Naive B cell (primary cell): ENCODE measurements around the gene EXOC6B. TPM values are rescaled to one million over a fixed set of nuclear protein-coding genes. Genes with fewer than 3 reads are reported as not detected.

Experiments used
- ATAC-seq, 2 donors: fragments of 150-1000 bp; cut with Tn5 transposase; 2 replicates each; pipeline ENCODE4 v1.10.0; 2021; ENCODE audit warnings: low read depth in 2 of 2, mild to moderate bottlenecking in 2 of 2, moderate library complexity in 2 of 2
- DNase-seq: peaks from one replicate; pipeline ENCODE4 v3.0.0; 2022
- H3K27ac Mint-ChIP-seq, 6 donors: one replicate each; pipeline ENCODE4 v1.8.0; 2020 to 2022; ENCODE audit warnings: mild to moderate bottlenecking in 6 of 6, mixed read lengths in 6 of 6, moderate library complexity in 5 of 6, inconsistent platforms in 2 of 6
- H3K27me3 Mint-ChIP-seq, 3 donors: one replicate each; pipeline ENCODE4 v1.8.0; 2021 to 2022; ENCODE audit warnings: mixed read lengths in 3 of 3, mild to moderate bottlenecking in 1 of 3
- H3K36me3 Mint-ChIP-seq, 2 donors: one replicate each; pipeline ENCODE4 v1.8.0; 2020 to 2022; ENCODE audit warnings: mixed read lengths in 2 of 2, inconsistent platforms in 1 of 2, mild to moderate bottlenecking in 1 of 2
- H3K4me1 Mint-ChIP-seq, 3 donors: one replicate each; pipeline ENCODE4 v1.8.0; 2020 to 2022; ENCODE audit warnings: mixed read lengths in 3 of 3, inconsistent platforms in 1 of 3, mild to moderate bottlenecking in 1 of 3, moderate library complexity in 1 of 3
- H3K4me3 Mint-ChIP-seq, 8 donors: one replicate each; pipeline ENCODE4 v1.8.0; 2020 to 2022; ENCODE audit warnings: mild to moderate bottlenecking in 8 of 8, mixed read lengths in 8 of 8, moderate library complexity in 8 of 8, inconsistent platforms in 2 of 8
- H3K9me3 Mint-ChIP-seq, 7 donors: one replicate each; pipeline ENCODE4 v1.8.0; 2020 to 2022; ENCODE audit warnings: mixed read lengths in 7 of 7, mild to moderate bottlenecking in 5 of 7, inconsistent platforms in 2 of 7, moderate library complexity in 1 of 7
- polyA plus RNA-seq, 6 donors: library from polyadenylated mRNA; unstranded; fragments of 300-500 nt; fragmentation: Illumina TruSeq; gene quantifications; one replicate each; pipeline ENCODE4 v1.2.3, GENCODE V29; 2021; ENCODE audit warnings: low read depth in 6 of 6

EXOC6B gene
- polyA plus RNA-seq, 6 donors from 2014 or later, result 1.8 to 3.0 (median 2.6) TPM; not detected in 1

DNA sequence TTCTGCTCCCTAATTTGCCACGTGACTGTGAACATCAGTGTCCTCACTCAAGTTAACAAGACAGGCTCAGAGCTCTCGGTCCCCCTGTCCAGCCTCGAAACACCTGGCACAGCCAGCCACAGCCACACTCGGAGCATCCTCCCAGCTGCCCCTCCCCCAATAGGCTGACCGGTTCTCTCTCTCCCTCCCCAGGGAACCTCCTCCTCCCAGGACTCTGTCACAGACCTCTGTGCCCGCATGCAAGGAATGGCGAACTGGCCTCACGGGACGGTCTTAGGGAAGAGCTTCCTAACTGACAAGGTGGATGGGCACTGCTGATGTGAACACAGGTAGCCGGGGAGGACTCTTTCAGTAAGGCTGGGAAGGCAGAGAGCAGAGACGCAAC, 697.0 kb downstream of the EXOC6B start:
- Mint-ChIP-seq H3K27ac (peak overlapping the region in 1 of 6 donors; percentile 32), H3K9me3 (peaks cover 0 to 8% (median 3%) of the 10 kb centered on the region in 7 donors), H3K4me1 (peaks cover 0 to 6% (median 0%) of the 10 kb centered on the region in 3 donors), H3K27me3 (peaks cover 3 to 25% (median 10%) of the 10 kb centered on the region in 3 donors), H3K4me3 (no peak overlapping the region), H3K36me3 (no peaks in the 10 kb centered on the region)
- ATAC-seq (no peak), DNase-seq (no peak)

GRCh38 chr2:72128059-72128842, 697.6 kb downstream of the EXOC6B start:
- no peak for DNase-seq
- Mint-ChIP-seq H3K4me1 (peaks cover 0 to 6% (median 0%) of the 10 kb centered on the region in 3 donors), H3K9me3 (peaks cover 0 to 8% (median 3%) of the 10 kb centered on the region in 7 donors), H3K4me3 (no peak overlapping the region), H3K27me3 (peaks cover 3 to 25% (median 10%) of the 10 kb centered on the region in 3 donors), H3K27ac (no peak overlapping the region), H3K36me3 (no peaks in the 10 kb centered on the region)
- no peak for ATAC-seq

DNA sequence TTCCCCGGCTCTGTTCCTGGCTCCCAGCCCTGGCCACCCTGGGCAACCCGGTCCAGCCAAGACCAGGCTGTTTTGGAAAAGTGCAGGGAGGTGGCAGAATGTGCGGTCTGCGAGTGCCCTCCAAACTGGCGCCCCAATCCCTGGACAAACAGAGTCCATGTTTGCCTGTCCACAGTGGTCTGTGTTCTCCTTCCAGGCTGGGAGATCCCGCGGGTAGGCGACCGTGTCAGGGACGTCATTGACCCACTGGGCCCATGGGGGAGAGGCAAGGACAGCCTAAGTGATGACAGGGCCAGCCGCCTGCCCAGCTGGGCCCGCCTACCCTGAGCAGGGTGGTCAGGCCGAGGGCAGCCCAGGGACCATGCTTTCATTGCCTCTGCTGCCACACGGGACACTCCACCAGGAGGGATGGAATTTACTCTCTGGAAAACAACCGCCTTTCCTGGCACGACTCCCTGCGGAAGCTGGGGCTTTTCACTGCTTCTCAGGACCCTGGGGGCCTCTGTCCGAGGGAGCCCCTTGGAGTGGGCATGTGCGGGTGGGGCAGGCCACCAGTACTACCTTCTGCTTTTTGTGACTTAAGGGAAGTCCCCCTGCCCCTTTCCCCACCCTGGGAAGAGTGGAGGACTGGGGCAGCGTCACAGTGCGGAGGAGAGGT, 698.3 kb downstream of the EXOC6B start:
- ATAC-seq (no peak), DNase-seq (no peak)
- Mint-ChIP-seq H3K27ac (no peak overlapping the region), H3K4me1 (peaks cover 0 to 6% (median 0%) of the 10 kb centered on the region in 3 donors), H3K36me3 (no peaks in the 10 kb centered on the region), H3K9me3 (peaks cover 4 to 12% (median 7%) of the 10 kb centered on the region in 7 donors), H3K27me3 (peaks cover 3 to 23% (median 15%) of the 10 kb centered on the region in 3 donors), H3K4me3 (no peak overlapping the region)

DNA sequence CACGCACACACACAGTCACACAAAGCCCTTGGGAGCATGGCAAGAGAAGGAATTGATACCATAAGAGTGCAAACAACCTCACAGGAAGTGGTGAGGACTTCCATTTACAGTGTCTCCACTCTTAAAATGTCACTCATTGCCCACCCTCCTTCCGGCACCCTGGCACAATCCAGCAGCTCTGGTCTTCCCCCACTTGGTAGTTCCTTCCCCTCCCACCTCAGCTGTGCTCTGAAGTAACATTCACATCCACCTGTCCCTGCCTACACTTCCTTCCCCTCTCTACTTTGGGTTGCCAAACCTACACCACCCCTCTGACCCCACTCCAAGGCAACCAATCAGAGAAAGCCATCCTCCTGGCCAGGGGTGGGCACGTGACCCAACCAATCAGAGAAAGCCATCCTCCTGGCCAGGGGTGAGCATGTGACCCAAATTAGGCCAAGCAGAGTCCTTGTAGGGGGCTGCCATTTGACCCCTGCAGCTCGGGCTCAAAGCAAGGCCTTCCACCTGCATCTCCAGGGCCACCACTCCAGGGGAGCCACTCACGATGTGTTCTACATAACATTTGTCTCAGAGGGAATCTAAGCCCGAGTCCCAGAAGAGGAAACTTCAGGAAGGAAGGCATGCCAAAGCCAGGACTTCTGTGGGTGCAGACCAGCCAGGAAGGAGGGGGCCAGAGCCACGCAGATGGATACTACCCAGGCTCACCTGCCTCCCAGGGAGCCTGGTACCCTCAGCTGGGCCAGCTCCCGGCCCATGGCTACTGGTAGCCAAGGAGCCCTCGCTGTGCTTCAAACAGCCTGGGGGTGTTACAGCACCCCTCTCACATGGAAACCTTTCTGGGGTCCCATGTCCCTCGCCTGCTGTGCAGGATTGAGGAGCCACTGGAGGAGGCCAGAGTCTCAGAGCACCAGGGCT, 699.4 kb downstream of the EXOC6B start:
- Mint-ChIP-seq H3K27ac (peak overlapping the region in 1 of 6 donors; percentile 28), H3K27me3 (peaks cover 3 to 31% (median 20%) of the 10 kb centered on the region in 3 donors), H3K4me1 (peaks cover 0 to 6% (median 0%) of the 10 kb centered on the region in 3 donors), H3K9me3 (peaks cover 10 to 23% (median 16%) of the 10 kb centered on the region in 7 donors), H3K4me3 (no peak overlapping the region), H3K36me3 (no peaks in the 10 kb centered on the region)
- DNase-seq (no peak), ATAC-seq (no peak)

Other genes with a start within 250 kb of the EXOC6B start
- not detected for gene SPR, start 61.4 kb upstream of the EXOC6B start, polyA plus RNA-seq
- gene EMX1, start 91.5 kb upstream of the EXOC6B start, polyA plus RNA-seq, result under 1 TPM in 1 of 6 donors, not detected in 5; 0.12 TPM
- gene SFXN5, start 245.7 kb upstream of the EXOC6B start, polyA plus RNA-seq, result 1 to 10 TPM in 5 of 6 donors, not detected in 1; 2.5 to 4.4 (median 3.0) TPM